Activated CD4-positive, alpha-beta T cell treated with anti-CD3 and anti-CD28 coated beads, Interleukin-2, amount 50 U/mL, for 16 hours (primary cell): ENCODE measurements around the gene SNX19.
A peak's percentile ranks its signal among the peaks of the same experiment; 100 is the strongest.
"Not testable (repeated sequence)": the region's sequence is repeated elsewhere in the genome, so short reads cannot be mapped to it uniquely, and the experiment has no call there.

Source experiments
- DNase-seq: peaks from one replicate; pipeline ENCODE4 v3.0.0-alpha.2; 2020

SNX19 gene

DNA sequence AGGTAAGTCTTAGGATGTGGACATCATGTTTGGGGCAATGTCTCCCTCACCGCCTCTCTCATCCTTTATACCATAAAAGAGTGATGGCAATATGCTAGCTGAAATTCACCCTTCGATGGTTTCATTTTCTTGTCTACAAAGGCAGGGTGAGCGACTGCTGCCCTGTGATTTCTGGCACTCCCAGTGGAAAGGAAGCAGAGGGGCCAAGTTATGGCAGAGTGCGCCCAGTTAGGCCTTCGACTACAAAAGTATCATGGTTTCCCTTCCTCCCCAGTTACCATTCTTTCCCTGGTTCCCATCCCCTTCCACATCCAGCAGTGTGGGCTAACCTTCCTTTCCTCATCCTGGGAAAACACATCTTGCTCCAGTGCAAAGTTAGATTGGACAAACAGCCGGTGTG is 43.8 kb downstream of the SNX19 start:
- DNase-seq: no peak

DNA sequence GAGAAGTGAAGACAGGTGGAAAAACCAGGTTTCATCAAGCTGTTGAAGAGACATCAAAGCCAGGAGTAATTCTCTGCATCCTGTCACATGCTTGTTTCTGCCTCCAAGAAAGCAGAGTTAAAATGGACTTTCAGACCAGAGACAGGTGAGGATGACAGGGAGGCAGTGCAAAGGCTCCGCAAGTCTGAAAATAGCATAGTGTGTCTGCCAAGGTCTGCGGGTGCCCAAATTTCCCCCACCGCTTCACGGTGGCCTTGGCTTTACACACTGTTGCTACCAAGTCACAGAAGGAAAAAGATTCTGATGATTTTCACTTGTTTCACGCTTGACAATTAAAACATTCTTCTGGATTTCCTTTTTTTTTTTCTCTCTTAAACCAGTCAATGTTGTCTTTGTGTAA is 44.2 kb downstream of the SNX19 start:
- no peak for DNase-seq

DNA sequence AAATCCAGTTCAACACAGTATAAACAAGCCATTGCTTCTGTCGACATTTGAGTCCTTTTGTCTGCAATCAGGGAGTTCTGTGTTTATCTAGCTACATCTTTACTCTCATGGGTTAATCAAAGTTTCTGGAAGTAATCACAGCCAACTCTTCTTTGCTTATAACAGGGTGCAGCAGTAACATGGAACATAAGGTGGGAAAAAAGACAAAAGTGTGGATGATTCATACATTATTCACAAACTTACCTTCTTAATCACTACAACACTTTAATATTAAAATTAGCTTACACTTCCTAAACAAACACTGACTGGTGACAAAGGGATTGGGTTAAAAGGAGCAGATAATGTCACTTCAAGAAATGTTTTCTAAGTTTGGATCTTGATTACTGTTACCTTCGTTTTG is 44.7 kb downstream of the SNX19 start:
- no peak for DNase-seq

DNA sequence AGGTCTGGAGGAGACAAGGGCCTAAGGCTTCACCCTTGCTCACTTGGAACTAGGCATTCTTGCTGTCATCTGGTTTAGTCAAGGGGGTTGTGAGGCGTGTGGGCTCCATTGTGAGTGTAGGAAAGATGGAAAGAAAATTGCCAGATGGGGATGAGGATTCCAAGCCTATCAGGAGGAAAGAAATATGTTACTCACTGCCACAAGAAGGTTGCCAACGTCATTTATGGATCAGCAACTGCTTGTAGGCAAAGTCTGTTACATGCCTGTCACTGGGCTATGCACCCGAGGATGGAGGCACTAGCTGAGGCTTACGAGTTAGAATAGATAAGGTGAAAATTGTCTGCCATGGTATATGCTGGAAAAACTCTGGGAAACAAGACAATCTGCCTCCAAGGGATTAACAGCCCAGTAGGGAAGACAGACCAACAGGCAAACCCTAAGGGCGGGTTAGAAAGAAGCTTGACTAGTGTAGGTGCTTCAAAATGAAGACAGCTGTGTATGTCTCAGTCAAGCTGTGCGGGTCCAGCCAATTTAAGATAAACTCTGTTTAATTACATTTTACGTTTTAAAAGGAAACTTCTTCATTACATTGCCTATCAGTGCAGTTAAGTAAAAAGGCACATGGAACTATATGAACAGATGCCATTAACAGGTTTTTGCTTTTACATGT is 47.4 kb downstream of the SNX19 start:
- DNase-seq: no peak

DNA sequence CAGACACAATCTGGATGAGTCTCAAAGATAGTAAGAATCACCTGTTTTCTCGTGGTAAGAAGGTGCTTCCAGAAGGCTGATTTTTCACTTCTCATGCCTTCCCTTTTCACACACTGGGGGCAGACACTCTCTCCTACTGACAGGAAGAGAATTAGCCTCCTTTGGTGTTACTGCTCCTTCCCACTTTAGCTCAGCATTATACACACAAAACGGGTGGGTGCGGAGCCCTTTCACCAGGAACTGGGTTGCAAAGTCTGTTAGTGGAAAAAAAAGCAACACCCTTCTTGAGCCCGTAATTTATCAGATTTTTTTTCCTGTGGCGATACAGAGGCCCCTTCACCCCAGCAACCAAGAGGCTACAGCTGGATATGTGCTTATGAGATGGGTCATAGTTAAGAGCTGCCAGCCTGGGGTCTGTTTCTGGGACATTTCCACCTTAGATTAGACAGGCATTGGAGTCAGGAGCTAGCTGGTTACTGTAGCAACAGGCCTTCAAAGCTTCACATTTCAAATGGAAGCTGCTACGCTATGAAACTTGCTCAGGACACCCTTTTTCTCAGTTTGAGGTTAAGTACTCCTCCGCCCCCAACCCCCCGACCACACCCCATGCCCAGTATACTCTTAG is 48.1 kb downstream of the SNX19 start:
- no peak for DNase-seq

DNA sequence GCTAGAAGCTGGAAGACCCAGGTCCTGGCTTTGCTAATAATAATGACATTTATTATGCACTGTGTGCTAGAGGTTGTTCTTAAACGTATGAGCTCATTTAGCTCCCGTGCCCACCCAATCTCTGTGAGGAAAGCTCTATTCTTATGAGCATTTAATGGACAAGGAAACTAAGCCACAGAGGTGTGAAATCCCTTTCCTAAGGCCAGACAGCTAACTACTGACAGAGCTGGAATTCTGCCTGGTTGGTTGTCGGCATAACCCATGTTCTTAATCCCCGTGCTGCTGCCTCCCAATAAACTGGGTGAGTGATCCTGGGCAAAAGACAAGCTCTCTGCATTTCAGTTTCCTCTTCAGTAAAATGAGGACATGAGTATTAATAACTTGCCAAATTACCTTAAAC is 49.4 kb downstream of the SNX19 start:
- DNase-seq: no peak

DNA sequence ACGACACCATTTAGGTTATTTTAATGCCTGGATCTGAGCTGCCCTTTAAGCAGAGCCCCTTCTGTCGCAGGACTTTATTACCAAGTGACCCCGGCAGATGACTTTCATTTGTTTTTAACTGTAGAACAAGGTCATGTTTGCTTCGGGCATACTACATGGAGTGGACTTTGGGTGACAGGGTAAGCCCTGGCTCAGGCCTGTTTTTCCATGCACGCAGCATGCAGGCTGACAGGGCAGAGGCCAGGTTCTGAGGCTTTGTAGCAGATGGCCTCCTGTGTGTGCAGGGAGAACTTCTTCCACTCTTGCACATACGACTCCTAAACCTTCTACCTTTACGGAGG is 50.5 kb downstream of the SNX19 start:
- no peak for DNase-seq

DNA sequence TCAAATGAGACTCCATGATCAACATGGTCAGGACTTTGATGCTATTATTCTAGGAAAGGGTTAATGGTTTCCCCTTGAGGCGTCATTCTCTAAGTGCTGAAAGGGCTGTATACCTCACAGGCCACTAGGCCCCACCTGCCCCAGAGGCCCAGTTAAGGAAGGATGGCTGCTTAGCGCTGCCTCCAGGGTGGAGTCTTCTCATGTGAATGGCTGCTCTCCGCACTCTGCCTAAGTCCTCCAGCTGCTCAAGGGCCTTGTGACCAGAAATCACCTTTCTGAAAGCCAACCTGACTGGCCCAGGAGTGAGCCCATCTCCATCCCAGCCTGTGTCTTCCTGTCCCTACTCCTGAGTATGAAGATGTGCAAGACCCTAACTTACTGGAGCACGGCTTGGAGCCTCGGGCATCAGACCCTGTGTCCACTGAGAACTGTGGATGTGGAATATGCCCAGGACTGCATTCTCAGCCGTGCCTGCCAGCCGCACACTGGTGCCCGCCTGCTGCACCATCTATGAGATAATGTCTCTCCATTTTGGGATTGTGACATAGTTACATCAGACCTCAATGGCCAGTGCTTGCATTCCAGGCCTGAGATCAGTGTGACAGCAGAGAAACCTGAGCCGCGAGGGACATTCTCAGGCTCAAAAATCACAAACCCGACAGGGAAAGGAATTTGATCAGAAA is 51.0 kb downstream of the SNX19 start:
- no peak for DNase-seq

DNA sequence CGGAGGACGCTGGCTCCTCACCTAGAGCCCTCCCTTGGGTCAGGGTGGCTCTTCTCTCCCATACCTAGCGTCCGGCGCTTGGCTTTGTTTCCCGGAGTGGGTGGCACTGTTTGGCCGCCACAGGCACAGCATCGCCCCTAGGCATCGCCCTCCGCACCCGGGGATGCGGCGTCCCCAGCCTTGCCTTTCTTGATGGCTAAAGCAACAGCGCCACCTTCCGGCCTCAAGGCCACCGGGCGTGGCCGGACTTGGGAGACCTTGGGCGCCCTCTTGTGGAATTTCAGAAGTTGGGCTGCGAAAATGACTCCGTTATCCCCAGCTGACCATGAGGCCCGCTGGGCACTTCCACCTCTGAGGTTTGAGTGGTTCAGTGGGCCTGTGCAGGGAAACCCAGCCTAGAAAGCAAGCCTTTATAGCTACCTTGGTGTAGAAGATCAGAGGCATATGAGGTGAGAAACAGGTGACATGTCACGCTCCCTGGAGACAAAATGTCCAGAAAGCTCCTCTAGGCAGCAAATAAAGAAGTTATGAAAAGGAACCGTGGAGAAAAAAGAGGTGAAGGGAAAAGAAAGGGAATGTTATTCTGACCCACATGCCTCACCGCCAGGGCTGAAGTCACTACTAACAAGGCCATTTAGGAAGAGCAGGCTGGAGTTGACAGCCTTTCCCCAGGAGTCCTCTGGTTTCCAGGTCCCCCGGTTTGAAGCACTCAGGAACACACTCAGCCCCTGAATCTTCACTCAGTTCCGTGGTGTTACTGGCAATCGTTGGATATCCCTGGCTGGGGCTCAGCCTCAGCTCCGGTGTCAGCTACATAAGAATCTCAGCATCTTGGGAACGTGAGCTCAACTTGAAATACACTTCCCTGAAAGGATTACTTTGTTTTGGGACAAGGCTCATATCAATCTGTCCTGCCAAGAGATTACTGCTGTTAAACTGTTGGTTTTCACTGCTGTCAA is 54.1 kb downstream of the SNX19 start:
- peak; percentile 87 for DNase-seq

DNA sequence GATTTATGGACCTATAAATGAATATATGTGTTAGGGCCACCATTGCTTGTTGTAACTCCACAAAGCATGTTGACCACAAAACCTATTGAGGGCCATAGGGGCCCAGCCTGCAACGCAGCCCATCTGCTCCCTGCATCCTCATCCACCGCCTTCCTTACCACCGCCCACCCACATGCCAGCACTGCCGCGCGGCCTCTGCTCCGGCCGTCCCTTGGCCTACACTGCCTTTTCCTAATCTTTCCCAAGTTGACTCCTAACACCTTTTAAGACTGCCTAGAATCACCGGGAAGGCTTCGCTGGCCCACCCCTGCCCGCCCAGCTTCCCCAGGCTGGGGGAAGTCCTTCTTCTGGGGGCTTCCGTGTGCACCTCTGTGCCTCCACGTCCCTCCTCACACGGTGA is 55.0 kb downstream of the SNX19 start:
- DNase-seq: no peak

DNA sequence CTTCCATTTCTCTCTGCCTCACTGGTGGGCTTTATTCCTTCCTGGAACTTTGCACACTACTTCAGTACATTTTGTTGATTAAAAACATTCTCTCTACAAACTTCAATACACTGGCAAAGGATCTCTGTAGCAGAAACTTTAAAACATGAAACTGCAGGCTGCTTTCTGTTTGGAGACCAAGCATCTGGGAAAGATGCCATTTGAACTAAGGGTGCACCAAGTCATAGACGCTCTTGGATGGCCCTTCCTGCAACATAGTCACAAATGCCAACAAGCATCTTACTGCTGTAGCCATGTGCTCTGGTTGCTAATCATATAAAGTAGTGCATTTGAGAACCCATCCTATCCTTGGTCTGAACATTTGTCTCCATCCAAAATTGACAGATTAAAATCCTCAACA is 56.4 kb downstream of the SNX19 start:
- DNase-seq: no peak

DNA sequence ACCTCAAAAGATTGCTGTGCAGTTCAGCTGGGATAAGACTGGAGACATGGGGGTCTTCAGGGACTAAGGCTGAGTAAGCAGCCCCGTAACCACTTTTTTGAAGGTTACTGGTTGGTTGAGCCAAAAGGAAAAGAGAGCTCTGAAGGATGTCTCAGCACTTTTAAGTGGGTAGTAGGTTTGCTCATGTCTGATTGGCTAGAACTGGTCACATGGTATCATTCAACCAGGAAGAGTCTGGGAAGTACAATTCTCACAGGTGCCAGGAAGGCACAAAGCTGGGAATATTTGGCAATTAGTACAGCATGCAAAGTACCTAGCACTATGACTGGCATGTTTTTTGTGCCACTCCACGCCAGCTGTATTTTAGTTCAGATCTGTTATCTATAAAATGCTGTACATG is 58.1 kb downstream of the SNX19 start:
- DNase-seq: no peak

DNA sequence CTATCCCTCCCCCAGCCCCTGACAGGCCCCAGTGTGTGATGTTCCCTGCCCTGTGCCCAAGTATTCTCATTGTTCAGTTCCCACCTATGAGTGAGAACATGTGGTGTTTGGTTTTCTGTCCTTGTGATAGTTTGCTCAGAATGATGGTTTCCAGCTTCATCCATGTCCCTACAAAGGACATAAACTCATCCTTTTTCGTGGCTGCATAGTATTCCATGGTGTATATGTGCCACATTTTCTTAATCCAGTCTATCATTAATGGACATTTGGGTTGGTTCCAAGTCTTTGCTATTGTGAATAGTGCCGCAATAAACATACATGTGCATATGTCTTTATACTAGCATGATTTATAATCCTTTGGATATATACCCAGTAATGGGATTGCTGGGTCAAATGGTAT is 60.6 kb downstream of the SNX19 start:
- not testable (repeated sequence) for DNase-seq

DNA sequence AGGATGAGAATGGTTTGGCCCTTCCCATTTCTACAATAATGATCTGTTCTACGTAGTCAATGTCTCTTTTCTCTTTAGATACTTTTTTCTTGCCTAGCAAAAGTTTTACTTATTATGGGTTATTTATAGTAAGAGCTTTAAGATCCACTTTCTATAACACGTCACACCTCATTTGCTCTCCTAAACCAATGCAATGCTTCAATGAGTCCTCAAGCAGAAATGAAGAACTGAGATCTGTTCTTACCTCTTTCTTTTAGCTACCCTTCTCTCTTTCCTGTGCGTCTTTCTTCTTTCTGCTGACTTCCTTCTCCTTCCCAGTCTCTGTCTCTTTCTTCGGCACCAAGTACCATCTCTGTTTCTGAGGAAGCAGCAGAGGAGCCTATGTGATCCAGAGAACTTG is 61.8 kb downstream of the SNX19 start:
- DNase-seq: no peak

DNA sequence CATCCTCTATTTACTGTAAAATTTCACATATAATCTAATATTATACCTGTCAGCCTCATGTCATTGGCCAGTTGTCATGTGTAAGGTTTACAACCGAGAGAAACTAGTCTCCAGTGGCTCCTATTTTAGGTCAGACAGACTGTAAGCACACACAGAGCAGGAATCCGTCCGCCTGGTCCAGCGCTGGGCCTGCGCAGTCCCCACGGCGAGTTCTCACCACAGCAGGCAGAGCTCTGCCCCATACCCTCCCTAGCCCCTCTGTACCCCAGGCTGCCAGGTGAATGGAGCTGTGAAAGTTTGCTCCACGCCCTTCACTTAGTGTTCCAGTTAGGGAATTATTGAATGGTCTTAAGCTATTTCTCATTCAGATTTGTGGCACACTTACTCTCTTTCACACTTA is 63.7 kb downstream of the SNX19 start:
- DNase-seq: no peak

DNA sequence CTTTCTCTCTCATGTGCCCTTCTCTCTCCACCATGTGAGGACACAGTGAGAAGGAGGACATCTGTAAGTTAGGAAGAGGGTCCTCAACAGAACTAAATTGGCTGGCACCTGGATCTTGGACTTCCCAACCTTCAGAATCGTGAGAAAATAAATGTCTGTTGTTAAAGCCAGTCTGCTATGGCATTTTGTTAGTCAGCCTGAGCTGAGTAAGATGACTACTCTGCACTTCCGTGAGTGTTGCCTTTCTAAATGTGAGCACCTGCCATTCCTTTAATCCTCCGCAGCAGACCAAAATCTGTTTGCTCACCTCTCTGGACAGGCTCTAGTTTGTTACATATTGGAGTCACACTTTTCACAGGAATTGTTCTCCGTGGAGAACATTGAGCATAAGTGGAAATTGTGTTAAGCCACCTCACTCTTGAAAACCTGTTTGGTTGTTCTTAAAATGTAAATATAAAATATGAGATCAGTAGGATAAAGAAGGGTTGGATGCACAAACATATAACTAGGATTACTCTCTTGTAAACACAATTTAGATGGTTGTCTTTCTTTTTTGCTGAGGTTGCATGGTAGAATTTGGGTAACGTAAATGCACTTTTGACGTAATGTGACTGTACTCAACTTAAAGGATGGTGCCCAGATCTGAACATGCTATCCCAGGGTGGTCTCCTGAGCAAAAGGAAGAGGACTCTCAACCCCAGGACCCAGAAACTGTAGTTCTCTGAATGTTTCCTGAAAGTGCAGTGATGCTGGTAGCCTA is 65.9 kb downstream of the SNX19 start:
- DNase-seq: no peak

DNA sequence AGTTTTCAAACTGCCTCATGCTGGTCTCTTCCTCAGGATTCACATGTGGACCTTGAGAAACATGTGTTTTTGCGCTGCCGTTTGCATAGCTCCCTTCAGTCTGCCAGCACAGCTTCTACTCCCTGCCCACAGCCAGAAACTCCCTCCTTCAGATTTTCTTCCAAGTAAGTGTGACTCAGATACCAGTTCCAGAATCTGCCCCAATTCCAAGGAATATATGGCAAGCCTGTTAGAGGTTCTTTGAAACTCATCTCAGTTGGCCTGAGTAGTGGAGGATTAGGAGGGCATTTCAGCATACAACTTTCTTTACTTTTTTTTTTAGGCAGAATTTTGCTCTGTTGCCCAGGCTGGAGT is 67.1 kb downstream of the SNX19 start:
- no peak for DNase-seq

DNA sequence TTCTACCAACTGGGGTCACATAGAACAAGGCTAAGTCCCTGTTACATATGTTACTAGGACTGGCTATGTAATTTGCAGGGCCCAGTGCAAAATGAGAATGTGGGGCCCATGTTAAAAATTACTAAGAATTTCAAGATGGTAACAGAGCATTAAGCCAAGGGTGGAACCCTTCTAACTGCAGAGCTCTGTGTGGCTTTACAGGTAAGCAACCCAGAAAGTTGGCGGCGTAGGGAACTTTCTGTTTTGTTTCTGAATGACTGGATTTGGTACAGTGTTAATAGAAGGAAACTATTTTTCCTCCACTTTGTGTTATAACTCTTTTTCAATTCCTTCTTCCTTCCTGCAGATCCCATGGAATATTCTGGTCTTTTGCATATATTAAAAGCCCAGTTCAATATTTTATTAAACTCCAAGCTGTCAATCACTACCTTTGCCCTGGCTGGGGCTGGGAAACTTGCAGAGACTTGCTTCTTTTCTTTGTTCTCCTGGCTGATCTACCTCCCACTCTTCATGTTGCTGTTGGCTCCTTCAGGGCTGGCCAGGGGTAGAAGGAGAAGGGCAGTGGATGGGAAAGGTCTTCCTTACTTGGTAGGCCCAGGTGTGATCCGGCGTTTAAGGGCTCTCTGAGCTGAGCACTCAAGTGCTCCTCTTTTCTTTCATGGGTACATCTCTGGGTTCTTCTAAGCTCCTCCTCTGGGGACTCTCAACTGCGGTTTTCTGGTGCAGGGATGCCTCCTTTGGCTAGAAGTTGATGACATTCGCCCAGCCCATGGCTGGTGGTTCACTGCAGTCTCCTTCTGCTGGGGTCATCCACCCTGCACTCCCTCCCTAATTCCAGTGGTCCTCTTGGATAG is 67.7 kb downstream of the SNX19 start:
- no peak for DNase-seq

DNA sequence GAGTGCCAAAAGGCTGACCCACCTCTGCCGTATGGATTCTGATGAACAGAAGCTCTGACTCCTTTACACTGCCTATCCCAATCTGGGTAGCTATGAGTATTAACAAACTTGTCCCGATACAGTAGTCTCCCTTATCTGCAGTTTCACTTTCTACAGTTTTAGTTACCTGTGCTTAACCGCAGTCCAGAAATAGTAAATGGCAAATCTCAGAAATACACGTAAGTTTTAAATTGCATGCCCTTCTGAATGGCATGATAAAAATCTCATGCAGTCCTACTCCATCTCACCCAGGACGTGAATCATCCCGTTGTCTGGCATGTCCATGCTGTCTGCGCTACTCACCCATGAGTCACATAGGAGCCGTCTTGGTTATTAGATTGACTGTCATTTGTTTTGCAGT is 68.8 kb downstream of the SNX19 start:
- DNase-seq: no peak

DNA sequence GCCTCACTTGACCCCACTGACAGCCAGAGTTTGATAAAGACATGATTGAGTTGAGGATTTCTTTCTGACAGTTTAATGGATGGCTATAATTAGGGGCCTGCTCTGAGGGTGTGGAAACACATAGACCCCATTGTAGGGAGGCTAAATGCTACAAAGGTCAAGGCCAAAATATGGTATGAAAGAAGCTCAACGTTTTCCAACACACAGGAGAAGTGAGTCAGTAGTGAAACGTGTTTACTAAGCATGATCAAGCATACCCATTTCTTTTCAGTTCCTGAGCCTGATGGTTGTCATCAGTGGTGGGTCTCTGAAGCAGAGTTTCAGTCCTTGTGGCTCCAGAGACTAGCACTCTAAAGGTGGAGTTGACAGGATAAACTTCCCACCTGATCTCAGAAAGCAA is 69.7 kb downstream of the SNX19 start:
- no peak for DNase-seq

DNA sequence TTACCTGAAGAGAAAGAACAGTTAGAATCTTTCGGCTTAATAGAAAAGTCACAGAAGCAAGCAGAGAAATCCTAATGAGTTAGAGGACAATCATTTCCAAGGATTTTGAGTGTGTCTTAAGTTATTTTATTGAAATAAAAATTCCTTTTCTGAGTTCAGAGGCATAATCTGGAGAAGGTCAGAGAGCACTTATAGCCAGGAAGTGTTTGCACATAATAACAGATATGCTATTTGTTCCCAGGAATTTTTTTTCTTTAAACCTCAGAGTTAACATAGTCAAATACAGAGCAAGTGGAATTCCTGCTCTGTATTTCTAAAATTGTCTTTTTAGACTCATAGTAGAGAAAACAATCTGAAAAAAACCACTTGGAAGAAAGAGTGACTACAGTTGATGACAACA is 74.3 kb downstream of the SNX19 start:
- DNase-seq: no peak

DNA sequence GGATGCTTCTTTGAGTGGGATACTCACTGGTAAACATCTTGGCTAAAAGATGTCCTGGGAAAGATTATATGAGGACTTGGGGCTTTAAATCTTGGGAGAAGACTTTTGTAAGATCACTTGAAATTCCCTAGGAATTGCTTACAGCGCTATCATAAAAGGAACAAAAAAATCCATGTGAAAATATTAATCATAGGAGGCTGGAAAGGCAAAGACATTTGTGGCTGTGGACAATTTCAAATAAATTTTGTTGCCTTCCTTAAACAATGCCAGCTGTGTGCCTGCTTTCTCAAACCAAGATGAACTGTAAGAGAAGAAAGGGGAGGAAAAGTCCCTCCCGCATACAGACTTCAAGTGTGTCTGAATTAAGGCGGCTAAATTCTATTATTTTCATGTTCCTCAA is 75.6 kb downstream of the SNX19 start:
- DNase-seq: no peak
